Cardiac muscle cell (in vitro differentiated cells and primary cell): ENCODE data around the gene DCTN4. TPM values are rescaled to one million over a fixed set of nuclear protein-coding genes. Genes with fewer than 3 reads are reported as not detected.

Experiments used
- DNase-seq, 2 donors: peaks; one replicate each; pipeline versions ENCODE4 v3.0.0 to v3.0.0-alpha.2; 2010 to 2017; ENCODE audit warnings: low read depth in 1 of 2, low spot score in 1 of 2
- H3K27ac ChIP-seq: fragments of 200-600 bp; sonication (generic); 2 replicates; pipeline ENCODE4 v1.5.1; 2016
- H3K27me3 ChIP-seq: fragments of 200-600 bp; sonication (generic); 2 replicates; pipeline ENCODE4 v1.6.0; 2016; ENCODE audit warnings: control low read depth
- H3K36me3 ChIP-seq: fragments of 200-600 bp; sonication (generic); 2 replicates; pipeline ENCODE4 v1.5.1; 2016; ENCODE audit warnings: control low read depth
- H3K4me1 ChIP-seq: fragments of 200-600 bp; sonication (generic); 2 replicates; pipeline ENCODE4 v1.8.1; 2017; ENCODE audit warnings: low read depth, mild to moderate bottlenecking, mixed run types
- H3K4me3 ChIP-seq: fragments of 200-600 bp; sonication (generic); 2 replicates; pipeline ENCODE4 v1.5.1; 2016; ENCODE audit warnings: mild to moderate bottlenecking
- H3K9me3 ChIP-seq: fragments of 200-600 bp; sonication (generic); 2 replicates; pipeline ENCODE4 v1.5.1; 2017; ENCODE audit warnings: low read depth, mild to moderate bottlenecking, control low read depth
- polyA plus RNA-seq: library from polyadenylated mRNA; unstranded; fragments of >200 nt; fragmentation: Nextera tagmentation; extraction: Ambion mirVana; gene quantifications from 2 replicates; pipeline ENCODE4 v1.2.1, GENCODE V29; 2016
- total RNA-seq: library from RNA; depleted of rRNA; stranded (reverse); fragments of >200 nt; gene quantifications from 2 replicates; pipeline ENCODE4 v1.2.3, GENCODE V29; 2016
- TF ChIP-seq, protein P1 (sequence below): IDR thresholded peaks from 2 replicates; pipeline ENCODE4 v1.5.1; 2012; ENCODE audit warnings: low read depth, mild to moderate bottlenecking, low read length

The DCTN4 gene
- total and polyA plus RNA-seq, 2 experiments from 2014 or later = 26.7 to 46.2 TPM

GRCh38 chr5:150758203-150758530, 650 bp downstream of the DCTN4 start:
- Histone ChIP-seq H3K27ac (peak overlapping the region; percentile 100), H3K36me3 (peaks cover 18% of the 10 kb centered on the region), H3K4me3 (peak overlapping the region; percentile 89), H3K9me3 (no peaks in the 10 kb centered on the region), H3K4me1 (peaks cover 9% of the 10 kb centered on the region), H3K27me3 (no peaks in the 10 kb centered on the region)
- TF ChIP-seq, protein P1, sequence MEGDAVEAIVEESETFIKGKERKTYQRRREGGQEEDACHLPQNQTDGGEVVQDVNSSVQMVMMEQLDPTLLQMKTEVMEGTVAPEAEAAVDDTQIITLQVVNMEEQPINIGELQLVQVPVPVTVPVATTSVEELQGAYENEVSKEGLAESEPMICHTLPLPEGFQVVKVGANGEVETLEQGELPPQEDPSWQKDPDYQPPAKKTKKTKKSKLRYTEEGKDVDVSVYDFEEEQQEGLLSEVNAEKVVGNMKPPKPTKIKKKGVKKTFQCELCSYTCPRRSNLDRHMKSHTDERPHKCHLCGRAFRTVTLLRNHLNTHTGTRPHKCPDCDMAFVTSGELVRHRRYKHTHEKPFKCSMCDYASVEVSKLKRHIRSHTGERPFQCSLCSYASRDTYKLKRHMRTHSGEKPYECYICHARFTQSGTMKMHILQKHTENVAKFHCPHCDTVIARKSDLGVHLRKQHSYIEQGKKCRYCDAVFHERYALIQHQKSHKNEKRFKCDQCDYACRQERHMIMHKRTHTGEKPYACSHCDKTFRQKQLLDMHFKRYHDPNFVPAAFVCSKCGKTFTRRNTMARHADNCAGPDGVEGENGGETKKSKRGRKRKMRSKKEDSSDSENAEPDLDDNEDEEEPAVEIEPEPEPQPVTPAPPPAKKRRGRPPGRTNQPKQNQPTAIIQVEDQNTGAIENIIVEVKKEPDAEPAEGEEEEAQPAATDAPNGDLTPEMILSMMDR = no peak
- DNase-seq = no peak

GRCh38 chr5:150757087-150757649, 1.6 kb downstream of the DCTN4 start:
- peak overlapping the region; percentile 89 for H3K4me3 ChIP-seq

GRCh38 chr5:150753863-150754262, 5.0 kb downstream of the DCTN4 start:
- Histone ChIP-seq H3K4me1 (peaks cover 9% of the 10 kb centered on the region), H3K4me3 (no peak overlapping the region), H3K9me3 (no peaks in the 10 kb centered on the region), H3K27ac (no peak overlapping the region), H3K36me3 (peaks cover 44% of the 10 kb centered on the region), H3K27me3 (no peaks in the 10 kb centered on the region)
- DNase-seq = no peak
- TF ChIP-seq, protein P1 = no peak

More at GRCh38 chr5:150757087-150757649, 1.6 kb downstream of the DCTN4 start:
- Histone ChIP-seq H3K27ac (peak overlapping the region; percentile 100), H3K27me3 (no peaks in the 10 kb centered on the region), H3K36me3 (peaks cover 26% of the 10 kb centered on the region), H3K9me3 (no peaks in the 10 kb centered on the region), H3K4me1 (peaks cover 9% of the 10 kb centered on the region)
- TF ChIP-seq, protein P1 = no peak
- no peak for DNase-seq

GRCh38 chr5:150753463-150753862, 5.4 kb downstream of the DCTN4 start:
- no peak overlapping the region for H3K27ac ChIP-seq

GRCh38 chr5:150751096-150751891, 7.5 kb downstream of the DCTN4 start:
- no peaks in the 10 kb centered on the region for H3K4me1 ChIP-seq
- DNase-seq = no peak
- no peaks in the 10 kb centered on the region for H3K27me3 ChIP-seq
- peak overlapping the region; percentile 2 for H3K27ac ChIP-seq
- peaks cover 44% of the 10 kb centered on the region for H3K36me3 ChIP-seq
- H3K9me3 ChIP-seq = no peaks in the 10 kb centered on the region
- no peak overlapping the region for H3K4me3 ChIP-seq
- TF ChIP-seq, protein P1 = no peak

More at GRCh38 chr5:150753463-150753862, 5.4 kb downstream of the DCTN4 start:
- TF ChIP-seq, protein P1 = no peak
- H3K27me3 ChIP-seq = no peaks in the 10 kb centered on the region
- no peak for DNase-seq
- no peaks in the 10 kb centered on the region for H3K9me3 ChIP-seq
- peaks cover 44% of the 10 kb centered on the region for H3K36me3 ChIP-seq
- H3K4me1 ChIP-seq = peaks cover 9% of the 10 kb centered on the region
- no peak overlapping the region for H3K4me3 ChIP-seq
